ENCODE data around the gene TLE1. TPM values are rescaled to one million over a fixed set of nuclear protein-coding genes. Genes with fewer than 3 reads are reported as not detected.

The TLE1 gene
- polyA plus RNA-seq (2012; ENCODE audit: insufficient read length, low read depth), result 66.3 TPM

DNA sequence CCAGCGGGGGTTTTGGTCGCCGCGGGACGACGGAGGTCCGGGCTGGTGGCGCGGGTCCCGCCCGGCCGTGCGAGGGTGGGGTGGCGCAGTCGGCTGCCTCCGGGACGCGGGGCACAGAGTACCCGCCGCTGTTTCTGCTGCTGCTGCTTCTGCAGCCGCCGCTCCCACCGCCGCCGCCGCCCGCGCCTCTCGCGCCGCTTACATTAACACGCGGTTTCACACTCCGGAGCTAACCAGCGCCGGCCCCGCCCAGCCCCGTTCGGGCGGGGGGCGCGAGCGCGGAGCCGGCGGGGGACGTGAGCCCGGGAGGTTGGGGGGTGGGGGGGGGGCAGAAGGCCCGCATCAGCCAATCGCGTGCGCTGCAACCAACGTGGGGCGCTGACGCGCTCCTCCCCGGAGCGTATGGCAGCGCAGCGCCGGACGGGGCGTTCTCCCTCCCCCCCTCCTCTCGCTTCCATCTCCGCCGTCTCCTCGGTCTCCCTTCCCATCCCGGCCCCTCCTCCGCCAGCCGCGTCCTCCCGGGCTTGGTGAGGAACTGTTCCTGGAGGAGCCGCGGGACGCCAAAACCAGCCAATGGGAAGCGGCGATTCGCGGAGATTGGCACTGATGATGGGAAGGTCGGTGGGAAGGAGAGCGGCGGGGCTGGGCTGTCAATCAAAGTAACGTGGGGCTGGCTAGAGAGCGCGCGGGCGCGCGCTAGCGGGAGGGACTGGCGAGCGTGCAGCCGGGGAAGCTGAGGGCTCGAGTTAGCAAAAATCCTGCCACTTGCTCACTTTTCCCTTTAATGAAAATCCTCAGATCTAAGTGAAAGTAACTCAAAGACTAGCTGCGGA lies at the start of gene TLE1:
Gene TLE1, minus strand, starts transcription at position 205 of the 833 bp plus-strand sequence. CDS start 1,307 bp downstream, outside the sequence.
- peak; percentile 51; the same call in 1 of the 2 replicates for TF ChIP-seq SIN3A (IDR thresholded peaks at IDR 0.05; ENCODE audit: borderline replicate concordance, insufficient read depth, low read length)
- peak; percentile 46; the same call in 1 of the 2 replicates for TF ChIP-seq POLR2AphosphoS5 (IDR thresholded peaks at IDR 0.05; ENCODE audit: low read depth, low read length)
- TF ChIP-seq TAF1 (IDR thresholded peaks at IDR 0.05; ENCODE audit: borderline replicate concordance, insufficient read depth, low read length), result peak; percentile 48; the same call in 1 of the 2 replicates
- TF ChIP-seq FOXP2 (optimal IDR thresholded peaks at IDR 0.05; ENCODE audit: borderline replicate concordance, extremely low read depth, extremely low read length, insufficient read depth), result peak; percentile 78
- TF ChIP-seq, protein P1, sequence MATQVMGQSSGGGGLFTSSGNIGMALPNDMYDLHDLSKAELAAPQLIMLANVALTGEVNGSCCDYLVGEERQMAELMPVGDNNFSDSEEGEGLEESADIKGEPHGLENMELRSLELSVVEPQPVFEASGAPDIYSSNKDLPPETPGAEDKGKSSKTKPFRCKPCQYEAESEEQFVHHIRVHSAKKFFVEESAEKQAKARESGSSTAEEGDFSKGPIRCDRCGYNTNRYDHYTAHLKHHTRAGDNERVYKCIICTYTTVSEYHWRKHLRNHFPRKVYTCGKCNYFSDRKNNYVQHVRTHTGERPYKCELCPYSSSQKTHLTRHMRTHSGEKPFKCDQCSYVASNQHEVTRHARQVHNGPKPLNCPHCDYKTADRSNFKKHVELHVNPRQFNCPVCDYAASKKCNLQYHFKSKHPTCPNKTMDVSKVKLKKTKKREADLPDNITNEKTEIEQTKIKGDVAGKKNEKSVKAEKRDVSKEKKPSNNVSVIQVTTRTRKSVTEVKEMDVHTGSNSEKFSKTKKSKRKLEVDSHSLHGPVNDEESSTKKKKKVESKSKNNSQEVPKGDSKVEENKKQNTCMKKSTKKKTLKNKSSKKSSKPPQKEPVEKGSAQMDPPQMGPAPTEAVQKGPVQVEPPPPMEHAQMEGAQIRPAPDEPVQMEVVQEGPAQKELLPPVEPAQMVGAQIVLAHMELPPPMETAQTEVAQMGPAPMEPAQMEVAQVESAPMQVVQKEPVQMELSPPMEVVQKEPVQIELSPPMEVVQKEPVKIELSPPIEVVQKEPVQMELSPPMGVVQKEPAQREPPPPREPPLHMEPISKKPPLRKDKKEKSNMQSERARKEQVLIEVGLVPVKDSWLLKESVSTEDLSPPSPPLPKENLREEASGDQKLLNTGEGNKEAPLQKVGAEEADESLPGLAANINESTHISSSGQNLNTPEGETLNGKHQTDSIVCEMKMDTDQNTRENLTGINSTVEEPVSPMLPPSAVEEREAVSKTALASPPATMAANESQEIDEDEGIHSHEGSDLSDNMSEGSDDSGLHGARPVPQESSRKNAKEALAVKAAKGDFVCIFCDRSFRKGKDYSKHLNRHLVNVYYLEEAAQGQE (IDR thresholded peaks at IDR 0.05; ENCODE audit: insufficient read depth in 1 of 2, low read depth in 2 of 2, low read length in 2 of 2), result no peak

DNA sequence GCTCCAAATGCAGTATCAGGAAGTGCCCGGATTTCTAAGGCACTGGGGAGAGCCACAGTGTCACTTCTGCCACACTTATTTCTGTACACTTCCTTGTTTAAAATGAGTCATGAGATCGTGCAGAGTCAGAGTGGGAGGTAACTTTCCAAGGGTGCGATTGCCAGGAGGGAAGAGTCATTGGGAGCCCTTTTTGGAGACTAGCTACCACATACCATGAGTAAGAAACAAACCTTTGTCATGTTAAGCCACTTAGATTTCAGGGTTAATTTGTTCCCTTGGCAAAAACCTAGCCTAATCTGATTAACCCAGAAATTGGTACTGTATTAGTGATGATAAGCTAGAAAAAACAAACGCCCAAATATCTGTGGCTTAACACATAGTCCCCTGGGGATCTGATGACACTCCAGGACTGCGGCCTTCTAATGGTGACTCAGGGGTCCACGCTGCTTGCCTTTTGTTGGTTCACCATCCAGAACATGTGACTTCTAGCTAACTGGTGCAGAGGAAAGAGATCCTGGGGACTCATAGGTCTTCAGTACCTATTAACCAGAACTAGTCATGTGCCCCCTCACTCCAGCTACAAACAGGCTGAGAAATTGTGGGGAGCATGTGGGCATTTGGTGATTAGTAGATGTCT lies 48.6 kb upstream of the TLE1 start:
- TF ChIP-seq, protein P1 (IDR thresholded peaks at IDR 0.05; ENCODE audit: insufficient read depth in 1 of 2, low read depth in 2 of 2, low read length in 2 of 2), result no peak
- no peak for TF ChIP-seq SIN3A (IDR thresholded peaks at IDR 0.05; ENCODE audit: borderline replicate concordance, insufficient read depth, low read length)
- no peak for TF ChIP-seq TAF1 (IDR thresholded peaks at IDR 0.05; ENCODE audit: borderline replicate concordance, insufficient read depth, low read length)
- no peak for TF ChIP-seq FOXP2 (optimal IDR thresholded peaks at IDR 0.05; ENCODE audit: borderline replicate concordance, extremely low read depth, extremely low read length, insufficient read depth)

DNA sequence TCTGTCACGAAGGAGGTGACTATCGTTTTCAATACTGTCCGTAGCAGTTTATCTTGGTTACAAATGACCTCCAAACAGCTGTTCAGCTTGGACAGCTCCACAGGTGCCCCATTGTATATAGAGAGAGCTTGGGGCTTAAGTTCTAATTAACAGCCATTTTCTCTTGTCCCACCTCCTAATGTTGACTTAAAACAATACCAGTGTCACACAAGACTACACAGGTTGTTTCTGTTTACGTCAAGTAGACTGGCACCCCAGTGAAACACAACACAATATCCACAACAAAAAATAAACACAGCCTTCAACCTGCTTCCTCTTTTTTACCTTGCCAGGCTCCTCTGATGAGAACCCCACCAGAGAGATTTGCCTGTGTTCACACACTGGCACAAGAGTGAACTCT lies 39.8 kb upstream of the TLE1 start:
- TF ChIP-seq, protein P1 (IDR thresholded peaks at IDR 0.05; ENCODE audit: insufficient read depth in 1 of 2, low read depth in 2 of 2, low read length in 2 of 2), result peak in 1 of 2 experiments; percentile 61; a peak in 1 of 4 replicates
- TF ChIP-seq TAF1 (IDR thresholded peaks at IDR 0.05; ENCODE audit: borderline replicate concordance, insufficient read depth, low read length), result no peak
- TF ChIP-seq POLR2AphosphoS5 (IDR thresholded peaks at IDR 0.05; ENCODE audit: low read depth, low read length), result no peak
- TF ChIP-seq FOXP2 (optimal IDR thresholded peaks at IDR 0.05; ENCODE audit: borderline replicate concordance, extremely low read depth, extremely low read length, insufficient read depth), result no peak
- TF ChIP-seq SIN3A (IDR thresholded peaks at IDR 0.05; ENCODE audit: borderline replicate concordance, insufficient read depth, low read length), result no peak

DNA sequence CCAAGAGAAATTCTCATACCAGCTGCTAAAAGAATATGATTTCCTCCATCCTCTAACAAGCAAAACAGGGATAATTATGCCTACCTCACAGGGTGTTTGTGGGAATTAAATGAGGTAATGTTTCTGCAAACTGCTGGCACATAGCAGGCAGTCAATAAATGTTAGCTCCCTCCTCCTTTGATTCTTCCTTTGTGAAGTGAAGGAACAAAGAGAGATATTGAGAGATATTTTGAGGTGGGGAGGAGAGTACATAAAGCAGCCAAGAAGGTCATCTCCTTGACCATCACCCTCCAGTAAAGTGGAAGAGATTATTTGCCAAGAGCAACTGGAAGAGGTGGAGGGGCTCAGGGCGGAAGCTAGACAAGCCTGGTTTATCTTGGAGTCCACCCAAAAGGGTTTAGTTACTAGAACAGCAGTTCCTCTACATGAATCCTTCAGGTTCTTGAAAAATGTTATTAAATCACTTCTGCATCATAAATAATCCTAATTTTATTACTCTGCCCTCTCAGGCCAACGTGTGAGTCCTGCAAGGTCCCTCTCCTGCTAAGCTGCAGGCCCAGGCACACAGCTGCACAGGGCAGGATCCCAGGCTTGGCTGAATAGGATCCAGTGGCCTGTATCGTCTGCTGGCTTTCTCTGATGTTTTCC lies 35.0 kb upstream of the TLE1 start:
- no peak for TF ChIP-seq POLR2AphosphoS5 (IDR thresholded peaks at IDR 0.05; ENCODE audit: low read depth, low read length)
- TF ChIP-seq FOXP2 (optimal IDR thresholded peaks at IDR 0.05; ENCODE audit: borderline replicate concordance, extremely low read depth, extremely low read length, insufficient read depth), result no peak
- no peak for TF ChIP-seq TAF1 (IDR thresholded peaks at IDR 0.05; ENCODE audit: borderline replicate concordance, insufficient read depth, low read length)
- no peak for TF ChIP-seq SIN3A (IDR thresholded peaks at IDR 0.05; ENCODE audit: borderline replicate concordance, insufficient read depth, low read length)
- TF ChIP-seq, protein P1 (IDR thresholded peaks at IDR 0.05; ENCODE audit: insufficient read depth in 1 of 2, low read depth in 2 of 2, low read length in 2 of 2), result no peak

Data from PFSK-1 (cell line).